ENCODE data around the gene RUVBL2.

Gene RUVBL2

GRCh38 chr19:48959341-48960239 lies 34.1 kb upstream of the RUVBL2 start:
- FAIRE-seq (no peak), DNase-seq (ENCODE audit: insufficient read length, low spot score) (no peak)
- no peak for TF ChIP-seq POLR2A (IDR thresholded peaks at IDR 0.05; ENCODE audit: low read depth, low read length)

GRCh38 chr19:48961051-48961649 lies 32.5 kb upstream of the RUVBL2 start:
- TF ChIP-seq POLR2A (IDR thresholded peaks at IDR 0.05; ENCODE audit: low read depth, low read length): no peak
- FAIRE-seq (no peak), DNase-seq (ENCODE audit: insufficient read length, low spot score) (no peak)

GRCh38 chr19:48961673-48962028 lies 32.0 kb upstream of the RUVBL2 start:
- DNase-seq (ENCODE audit: insufficient read length, low spot score) (no peak), FAIRE-seq (no peak)
- no peak for TF ChIP-seq POLR2A (IDR thresholded peaks at IDR 0.05; ENCODE audit: low read depth, low read length)

- peak; percentile 43 for FAIRE-seq
- peak; percentile 68 for DNase-seq (ENCODE audit: insufficient read length, low spot score)
- no peak; the same call in 1 of the 2 replicates for TF ChIP-seq POLR2A (IDR thresholded peaks at IDR 0.05; ENCODE audit: low read depth, low read length)
Measured at GRCh38 chr19:48962029-48962848, 31.4 kb upstream of the RUVBL2 start.

- DNase-seq (ENCODE audit: insufficient read length, low spot score): no peak
- no peak for FAIRE-seq
- no peak for TF ChIP-seq POLR2A (IDR thresholded peaks at IDR 0.05; ENCODE audit: low read depth, low read length)
Measured at GRCh38 chr19:48962849-48963165, 30.9 kb upstream of the RUVBL2 start.

GRCh38 chr19:48963371-48964204 lies 30.1 kb upstream of the RUVBL2 start:
- TF ChIP-seq POLR2A (IDR thresholded peaks at IDR 0.05; ENCODE audit: low read depth, low read length): no peak
- FAIRE-seq: no peak
- peak; percentile 55 for DNase-seq (ENCODE audit: insufficient read length, low spot score)

- no peak for TF ChIP-seq POLR2A (IDR thresholded peaks at IDR 0.05; ENCODE audit: low read depth, low read length)
- FAIRE-seq: no peak
- DNase-seq (ENCODE audit: insufficient read length, low spot score): no peak
Measured at GRCh38 chr19:48964205-48965039, 29.3 kb upstream of the RUVBL2 start.

GRCh38 chr19:48965040-48965805 lies 28.5 kb upstream of the RUVBL2 start, which contains the start of gene FTL:
TSS of gene FTL (plus strand) at chr19:48965309. CDS start at chr19:48965508, 199 bp downstream.
- TF ChIP-seq POLR2A (IDR thresholded peaks at IDR 0.05; ENCODE audit: low read depth, low read length): peak; percentile 97
- DNase-seq (ENCODE audit: insufficient read length, low spot score) (peak; percentile 62), FAIRE-seq (no peak)

- no peak for DNase-seq (ENCODE audit: insufficient read length, low spot score)
- TF ChIP-seq POLR2A (IDR thresholded peaks at IDR 0.05; ENCODE audit: low read depth, low read length): no peak
- FAIRE-seq: no peak
Measured at GRCh38 chr19:48965806-48966540, 27.7 kb upstream of the RUVBL2 start.

GRCh38 chr19:48966541-48967345 lies 26.9 kb upstream of the RUVBL2 start:
- DNase-seq (ENCODE audit: insufficient read length, low spot score): no peak
- no peak for TF ChIP-seq POLR2A (IDR thresholded peaks at IDR 0.05; ENCODE audit: low read depth, low read length)
- FAIRE-seq: no peak

All from H54 (cell line).